ENCODE data around the gene SFTA2. TPM values are rescaled to one million over a fixed set of nuclear protein-coding genes. Genes with fewer than 3 reads are reported as not detected.

Gene SFTA2
- total and polyA plus RNA-seq, 2 donors (not counting 1 experiment from before 2014, with no cell fraction given), result not detected

DNA sequence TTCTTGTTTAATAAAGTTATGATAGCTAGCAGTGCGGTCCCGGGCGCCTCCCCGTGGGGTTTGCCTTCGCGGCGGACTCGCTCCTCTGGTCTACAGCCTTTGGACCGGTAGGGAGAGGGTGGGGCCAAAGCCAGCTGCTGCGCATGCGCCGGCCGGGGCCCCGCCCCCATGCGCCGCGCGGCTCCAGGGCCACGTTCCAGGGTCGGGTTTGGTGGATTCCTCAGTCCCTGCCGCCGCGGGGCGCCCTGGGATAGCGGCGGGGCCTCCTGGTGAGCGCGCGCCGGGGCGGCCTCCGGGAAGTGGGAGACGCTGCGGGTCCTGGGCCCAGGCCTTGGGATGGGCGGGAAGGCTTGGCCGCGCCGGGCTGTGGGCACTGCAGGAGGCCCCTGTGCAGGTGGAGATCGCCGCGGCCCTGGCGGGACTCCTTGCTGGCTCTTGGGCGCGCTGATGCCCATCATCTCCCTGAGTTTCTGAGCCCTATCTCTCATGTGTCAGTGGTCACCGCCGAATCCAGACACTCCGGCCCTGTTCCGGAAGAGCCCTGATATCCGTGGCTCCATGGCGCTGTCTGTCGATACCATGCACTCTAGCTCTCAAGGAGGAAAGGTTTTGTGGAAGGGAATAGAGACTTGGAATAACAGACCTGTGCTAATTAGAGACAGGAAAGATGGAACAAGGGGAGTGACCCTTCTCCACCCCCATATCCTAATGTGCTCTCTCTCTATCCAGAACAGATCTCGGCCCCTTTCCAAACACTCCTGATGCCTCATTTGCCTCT is 17.7 kb downstream of the SFTA2 start, which contains the start of gene VARS2:
Gene VARS2 (plus strand): TSS at position 163 of the 778 bp plus-strand sequence. CDS start 599 bp downstream, at position 762.
- Histone ChIP-seq H3K4me3 (ENCODE audit: control extremely low read depth in 1 of 5, extremely low read depth in 1 of 5, insufficient read depth in 1 of 5, low read depth in 2 of 5, low read length in 4 of 5) (peak within 1 kb of the TSS; percentile 27 to 84 (median 78)), H3K36me3 (replicated peaks in 1 of 2; ENCODE audit: control extremely low read depth in 1 of 2, control insufficient read depth in 1 of 2, extremely low read depth in 1 of 2, insufficient read depth in 2 of 2, low read length in 1 of 2) (peaks cover 0 to 46% of the 10 kb centered on the region in 2 experiments), H3K9me3 (ENCODE audit: control extremely low read depth in 1 of 3, control insufficient read depth in 2 of 3, insufficient read depth in 1 of 3, low read length in 2 of 3) (no peaks in the 10 kb centered on the region), H2AFZ (ENCODE audit: insufficient read depth, low read depth, low read length, poor library complexity, severe bottlenecking) (peak within 1 kb of the TSS; percentile 99), H3K4me2 (replicated peaks; ENCODE audit: low read depth, low read length, poor library complexity, severe bottlenecking) (peak within 1 kb of the TSS; percentile 95), H3K27me3 (replicated peaks in 1 of 4; ENCODE audit: control extremely low read depth in 1 of 4, control insufficient read depth in 3 of 4, insufficient read depth in 4 of 4, low read length in 3 of 4) (no peaks in the 10 kb centered on the region), H3K9ac (ENCODE audit: low read length) (peak within 1 kb of the TSS; percentile 82), H3K79me2 (ENCODE audit: control insufficient read depth, insufficient read depth, low read length) (no peaks in the 10 kb centered on the region), H4K20me1 (ENCODE audit: control insufficient read depth, insufficient read depth, low read length, poor library complexity, severe bottlenecking) (no peaks in the 10 kb centered on the region), H3K4me1 (ENCODE audit: control insufficient read depth in 2 of 2, insufficient read depth in 2 of 2, low read length in 2 of 2) (peaks cover 11 to 20% of the 10 kb centered on the region in 2 donors), H3K27ac (ENCODE audit: low read length in 2 of 2) (peak within 1 kb of the TSS; percentile 24 to 78)
- peak within 1 kb of the TSS; percentile 90 for H3K4me3 Mint-ChIP-seq
- no peaks in the 10 kb centered on the region for H3K9me3 Mint-ChIP-seq (ENCODE audit: insufficient read depth)
- 2% methylated on average over 52 of the region's 52 CpGs for WGBS (ENCODE audit: insufficient coverage)
- POLR2A ChIA-PET, result interaction anchor here (0.8 to 1.7 kb wide), 3 partner anchors 30 to 242 kb away, joined by 3 to 18 read pairs (median 3); partner anchors contain the start of genes DDR1 and DHX16
- no peaks in the 10 kb centered on the region for H3K27me3 Mint-ChIP-seq
- H3K4me1 Mint-ChIP-seq, result peaks cover 24% of the 10 kb centered on the region
- peak; percentile 96 for ATAC-seq (ENCODE audit: low read depth)
- peak within 1 kb of the TSS; percentile 88 for H3K27ac Mint-ChIP-seq
- peak; percentile 92 for DNase-seq
- TF ChIP-seq, protein P1, sequence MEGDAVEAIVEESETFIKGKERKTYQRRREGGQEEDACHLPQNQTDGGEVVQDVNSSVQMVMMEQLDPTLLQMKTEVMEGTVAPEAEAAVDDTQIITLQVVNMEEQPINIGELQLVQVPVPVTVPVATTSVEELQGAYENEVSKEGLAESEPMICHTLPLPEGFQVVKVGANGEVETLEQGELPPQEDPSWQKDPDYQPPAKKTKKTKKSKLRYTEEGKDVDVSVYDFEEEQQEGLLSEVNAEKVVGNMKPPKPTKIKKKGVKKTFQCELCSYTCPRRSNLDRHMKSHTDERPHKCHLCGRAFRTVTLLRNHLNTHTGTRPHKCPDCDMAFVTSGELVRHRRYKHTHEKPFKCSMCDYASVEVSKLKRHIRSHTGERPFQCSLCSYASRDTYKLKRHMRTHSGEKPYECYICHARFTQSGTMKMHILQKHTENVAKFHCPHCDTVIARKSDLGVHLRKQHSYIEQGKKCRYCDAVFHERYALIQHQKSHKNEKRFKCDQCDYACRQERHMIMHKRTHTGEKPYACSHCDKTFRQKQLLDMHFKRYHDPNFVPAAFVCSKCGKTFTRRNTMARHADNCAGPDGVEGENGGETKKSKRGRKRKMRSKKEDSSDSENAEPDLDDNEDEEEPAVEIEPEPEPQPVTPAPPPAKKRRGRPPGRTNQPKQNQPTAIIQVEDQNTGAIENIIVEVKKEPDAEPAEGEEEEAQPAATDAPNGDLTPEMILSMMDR (IDR thresholded peaks at IDR 0.05), result peak; percentile 20
- no peak for TF ChIP-seq EZH2 (IDR thresholded peaks at IDR 0.05; ENCODE audit: borderline replicate concordance, insufficient read depth, low read depth, low read length, poor library complexity, severe bottlenecking)
- CTCF ChIA-PET, result interaction anchor here (0.6 to 6.3 kb wide), 25 partner anchors 9 to 558 kb away, joined by 3 to 87 read pairs (median 5); partner anchors contain the start of gene DDR1
- intact Hi-C loops (cut with micrococcal nuclease), result loop anchor here (1.0 to 5.0 kb wide), 4 partner anchors 86 to 173 kb away; partner anchors contain the start of genes FLOT1 and IER3

Measured in B cell (primary cell).